ENCODE results near the gene NRN1. TPM values are rescaled to one million over a fixed set of nuclear protein-coding genes. Genes with fewer than 3 reads are reported as not detected.

The NRN1 gene
- total RNA-seq, 2 donors from 2014 or later: 5.0 to 7.5 TPM

GRCh38 chr6:6005051-6006005, 1.4 kb downstream of the NRN1 start:
- ATAC-seq (ENCODE audit: insufficient number of reproducible peaks, low FRiP score, low read depth): no peak
- Histone ChIP-seq H3K27ac (no peak overlapping the region), H3K4me1 (ENCODE audit: control insufficient read depth in 1 of 2, low read depth in 2 of 2) (peaks cover 16 to 48% of the 10 kb centered on the region in 2 donors), H3K4me3 (peak overlapping the region; percentile 69), H3K27me3 (replicated peaks; ENCODE audit: insufficient read depth) (peaks cover 55% of the 10 kb centered on the region), H3K36me3 (no peaks in the 10 kb centered on the region), H3K9me3 (no peaks in the 10 kb centered on the region)
- DNase-seq (ENCODE audit: low spot score): no peak
- no peak for TF ChIP-seq CTCF (IDR thresholded peaks at IDR 0.05)

GRCh38 chr6:6004390-6004995, 2.2 kb downstream of the NRN1 start:
- Histone ChIP-seq H3K9me3 (no peaks in the 10 kb centered on the region), H3K4me3 (peak overlapping the region; percentile 54), H3K27me3 (replicated peaks; ENCODE audit: insufficient read depth) (peaks cover 59% of the 10 kb centered on the region), H3K36me3 (no peaks in the 10 kb centered on the region), H3K4me1 (ENCODE audit: control insufficient read depth in 1 of 2, low read depth in 2 of 2) (peaks cover 16 to 48% of the 10 kb centered on the region in 2 donors), H3K27ac (peak overlapping the region in 1 of 2 donors; percentile 21)
- ATAC-seq (ENCODE audit: insufficient number of reproducible peaks, low FRiP score, low read depth): no peak
- no peak for TF ChIP-seq CTCF (IDR thresholded peaks at IDR 0.05)
- no peak for DNase-seq (ENCODE audit: low spot score)

GRCh38 chr6:6003621-6004366, 2.9 kb downstream of the NRN1 start:
- Histone ChIP-seq H3K36me3 (no peaks in the 10 kb centered on the region), H3K27ac (peak overlapping the region in 1 of 2 donors; percentile 21), H3K4me3 (peak overlapping the region; percentile 54), H3K27me3 (replicated peaks; ENCODE audit: insufficient read depth) (peaks cover 66% of the 10 kb centered on the region), H3K4me1 (ENCODE audit: control insufficient read depth in 1 of 2, low read depth in 2 of 2) (peaks cover 20 to 49% of the 10 kb centered on the region in 2 donors), H3K9me3 (no peaks in the 10 kb centered on the region)
- no peak for ATAC-seq (ENCODE audit: insufficient number of reproducible peaks, low FRiP score, low read depth)
- TF ChIP-seq CTCF (IDR thresholded peaks at IDR 0.05): no peak
- no peak for DNase-seq (ENCODE audit: low spot score)

- Histone ChIP-seq H3K4me1 (ENCODE audit: control insufficient read depth in 1 of 2, low read depth in 2 of 2) (peaks cover 19 to 43% of the 10 kb centered on the region in 2 donors), H3K27ac (peak overlapping the region in 1 of 2 donors; percentile 10), H3K4me3 (peak overlapping the region; percentile 54), H3K27me3 (replicated peaks; ENCODE audit: insufficient read depth) (peaks cover 63% of the 10 kb centered on the region), H3K36me3 (no peaks in the 10 kb centered on the region), H3K9me3 (no peaks in the 10 kb centered on the region)
- no peak for DNase-seq (ENCODE audit: low spot score)
- no peak for ATAC-seq (ENCODE audit: insufficient number of reproducible peaks, low FRiP score, low read depth)
- no peak for TF ChIP-seq CTCF (IDR thresholded peaks at IDR 0.05)
These were observed 3.7 kb downstream of the NRN1 start for GRCh38 chr6:6002848-6003620.
